ENCODE data around the gene AGAP2. TPM values are rescaled to one million over a fixed set of nuclear protein-coding genes. Genes with fewer than 3 reads are reported as not detected.

Gene AGAP2
- total and polyA plus RNA-seq, 9 of the 15 experiments (the other 6 are each of a cell fraction or from before 2014, with no cell fraction given) = 0.04 to 0.77 (median 0.28) TPM; not detected in 1

GRCh38 chr12:57715786-57716185 lies 22.8 kb downstream of the AGAP2 start (continued):
- TF ChIP-seq ZBTB40 (IDR thresholded peaks at IDR 0.05) (no peak), ZBTB40 (CRISPR knock-in tag; IDR thresholded peaks at IDR 0.05) (no peak), DIDO1 (tag; IDR thresholded peaks at IDR 0.05; ENCODE audit: low read depth) (no peak), RBM39 (optimal IDR thresholded peaks at IDR 0.05; ENCODE audit: low read depth, low read length) (no peak), FIP1L1 (IDR thresholded peaks at IDR 0.05; ENCODE audit: low read depth, low read length, poor library complexity, severe bottlenecking) (no peak), CSDE1 (IDR thresholded peaks at IDR 0.05) (no peak), ZNF79 (CRISPR knock-in tag; IDR thresholded peaks at IDR 0.05; ENCODE audit: low read depth) (no peak)
- TF ChIP-seq, protein P1, sequence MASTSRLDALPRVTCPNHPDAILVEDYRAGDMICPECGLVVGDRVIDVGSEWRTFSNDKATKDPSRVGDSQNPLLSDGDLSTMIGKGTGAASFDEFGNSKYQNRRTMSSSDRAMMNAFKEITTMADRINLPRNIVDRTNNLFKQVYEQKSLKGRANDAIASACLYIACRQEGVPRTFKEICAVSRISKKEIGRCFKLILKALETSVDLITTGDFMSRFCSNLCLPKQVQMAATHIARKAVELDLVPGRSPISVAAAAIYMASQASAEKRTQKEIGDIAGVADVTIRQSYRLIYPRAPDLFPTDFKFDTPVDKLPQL (IDR thresholded peaks at IDR 0.05; ENCODE audit: extremely low read depth, insufficient read length) = no peak
- TF ChIP-seq, protein P2, sequence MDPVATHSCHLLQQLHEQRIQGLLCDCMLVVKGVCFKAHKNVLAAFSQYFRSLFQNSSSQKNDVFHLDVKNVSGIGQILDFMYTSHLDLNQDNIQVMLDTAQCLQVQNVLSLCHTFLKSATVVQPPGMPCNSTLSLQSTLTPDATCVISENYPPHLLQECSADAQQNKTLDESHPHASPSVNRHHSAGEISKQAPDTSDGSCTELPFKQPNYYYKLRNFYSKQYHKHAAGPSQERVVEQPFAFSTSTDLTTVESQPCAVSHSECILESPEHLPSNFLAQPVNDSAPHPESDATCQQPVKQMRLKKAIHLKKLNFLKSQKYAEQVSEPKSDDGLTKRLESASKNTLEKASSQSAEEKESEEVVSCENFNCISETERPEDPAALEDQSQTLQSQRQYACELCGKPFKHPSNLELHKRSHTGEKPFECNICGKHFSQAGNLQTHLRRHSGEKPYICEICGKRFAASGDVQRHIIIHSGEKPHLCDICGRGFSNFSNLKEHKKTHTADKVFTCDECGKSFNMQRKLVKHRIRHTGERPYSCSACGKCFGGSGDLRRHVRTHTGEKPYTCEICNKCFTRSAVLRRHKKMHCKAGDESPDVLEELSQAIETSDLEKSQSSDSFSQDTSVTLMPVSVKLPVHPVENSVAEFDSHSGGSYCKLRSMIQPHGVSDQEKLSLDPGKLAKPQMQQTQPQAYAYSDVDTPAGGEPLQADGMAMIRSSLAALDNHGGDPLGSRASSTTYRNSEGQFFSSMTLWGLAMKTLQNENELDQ (CRISPR knock-in tag; IDR thresholded peaks at IDR 0.05; ENCODE audit: borderline replicate concordance) = no peak
